DOHH2 (cell line): Measurements from ENCODE around the gene LAMC3.

Experiments
- H3F3A ChIP-seq: fragments of 200-600 bp; sonication (generic), shearing (Covaris generic); 2 replicates; pipeline ENCODE4 v1.6.0; 2016; ENCODE audit warnings: antibody characterized with exemption, mild to moderate bottlenecking; ENCODE audit not compliant: control insufficient read depth, insufficient read depth
- H3K27ac ChIP-seq: fragments of 200-600 bp; sonication (generic); 2 replicates; pipeline ENCODE4 v1.5.1; 2014; ENCODE audit warnings: low read depth, mild to moderate bottlenecking, low read length, moderate library complexity
- H3K27me3 ChIP-seq: fragments of 200-600 bp; sonication (generic); 2 replicates; pipeline ENCODE4 v1.6.1; 2014; ENCODE audit warnings: mild to moderate bottlenecking, low read length, mixed read lengths; ENCODE audit not compliant: control insufficient read depth
- H3K36me3 ChIP-seq: fragments of 200-600 bp; sonication (generic); 2 replicates; pipeline ENCODE4 v1.6.1; 2014; ENCODE audit warnings: mild to moderate bottlenecking, low read length, moderate library complexity, mixed read lengths; ENCODE audit not compliant: control insufficient read depth
- H3K4me1 ChIP-seq: fragments of 200-600 bp; sonication (generic); 2 replicates; pipeline ENCODE4 v1.6.1; 2014; ENCODE audit warnings: mild to moderate bottlenecking, low read length, mixed read lengths; ENCODE audit not compliant: control insufficient read depth
- H3K4me2 ChIP-seq: fragments of 200-600 bp; sonication (generic); 2 replicates; pipeline ENCODE4 v1.6.0; 2014; ENCODE audit warnings: mild to moderate bottlenecking, low read length, moderate library complexity
- H3K4me3 ChIP-seq: fragments of 200-600 bp; sonication (generic); 2 replicates; pipeline ENCODE4 v1.5.1; 2014; ENCODE audit warnings: mild to moderate bottlenecking, low read length, mixed read lengths
- H3K79me2 ChIP-seq: fragments of 200-600 bp; sonication (generic); 2 replicates; pipeline ENCODE4 v1.6.1; 2014; ENCODE audit warnings: mild to moderate bottlenecking, low read length, mixed read lengths; ENCODE audit not compliant: control insufficient read depth
- H3K9me2 ChIP-seq: fragments of 200-600 bp; sonication (generic); replicated peaks from 2 replicates; pipeline ENCODE4 v1.6.1; 2014; ENCODE audit warnings: mild to moderate bottlenecking, low read length, mixed read lengths; ENCODE audit not compliant: control insufficient read depth
- H3K9me3 ChIP-seq: fragments of 200-600 bp; sonication (generic); 2 replicates; pipeline ENCODE4 v1.6.1; 2014; ENCODE audit warnings: antibody characterized with exemption, low read length, mixed read lengths; ENCODE audit not compliant: control insufficient read depth, insufficient read depth
- H4K20me1 ChIP-seq: fragments of 200-600 bp; sonication (generic); 2 replicates; pipeline ENCODE4 v1.6.0; 2014; ENCODE audit warnings: low read depth, mild to moderate bottlenecking, antibody characterized with exemption, low read length, moderate library complexity; ENCODE audit not compliant: control insufficient read depth, insufficient read depth
- EZH2phosphoT487 ChIP-seq: fragments of 200-600 bp; sonication (generic); IDR thresholded peaks from 2 replicates; pipeline ENCODE4 v1.6.1; 2017; ENCODE audit warnings: borderline replicate concordance, mild to moderate bottlenecking, antibody characterized with exemption, low read length, moderate library complexity, mixed read lengths
- TF ChIP-seq, protein P1 (sequence below): fragments of 200-600 bp; sonication (generic); IDR thresholded peaks from one replicate; pipeline ENCODE4 v1.5.1; 2014; ENCODE audit warnings: antibody characterized with exemption, mild to moderate bottlenecking, low read depth, low read length; ENCODE audit not compliant: poor library complexity, severe bottlenecking

Gene LAMC3

DNA sequence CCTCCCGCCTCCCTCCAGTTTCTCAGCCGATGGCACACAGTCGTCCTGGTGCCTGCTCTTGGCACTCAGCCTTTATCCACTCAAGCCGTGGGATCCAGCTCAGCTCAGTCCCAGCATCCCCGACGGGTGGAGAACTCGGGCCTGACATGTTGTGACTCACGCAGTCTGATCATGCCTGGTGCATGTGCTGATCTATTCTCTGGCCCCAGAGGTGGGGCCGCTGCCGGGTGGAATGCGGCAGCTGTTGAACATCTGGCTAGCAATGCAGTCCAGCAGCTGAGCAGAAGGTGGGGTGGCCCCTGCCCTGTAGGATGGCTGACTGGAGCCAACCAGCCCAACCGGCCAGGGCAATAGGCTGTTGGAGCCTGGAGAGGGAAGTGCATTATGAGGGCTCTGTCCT is 85.6 kb downstream of the LAMC3 start:
- no peaks in the 10 kb centered on the region for H3F3A ChIP-seq
- H3K4me2 ChIP-seq, result no peak overlapping the region
- H3K9me3 ChIP-seq, result no peaks in the 10 kb centered on the region
- no peak overlapping the region for H3K4me3 ChIP-seq
- no peak overlapping the region for H3K27ac ChIP-seq
- H3K9me2 ChIP-seq, result no peaks in the 10 kb centered on the region
- H3K36me3 ChIP-seq, result no peaks in the 10 kb centered on the region
- H3K4me1 ChIP-seq, result no peaks in the 10 kb centered on the region
- peaks cover 31% of the 10 kb centered on the region for H3K27me3 ChIP-seq
- no peaks in the 10 kb centered on the region for H3K79me2 ChIP-seq
- TF ChIP-seq, protein P1, sequence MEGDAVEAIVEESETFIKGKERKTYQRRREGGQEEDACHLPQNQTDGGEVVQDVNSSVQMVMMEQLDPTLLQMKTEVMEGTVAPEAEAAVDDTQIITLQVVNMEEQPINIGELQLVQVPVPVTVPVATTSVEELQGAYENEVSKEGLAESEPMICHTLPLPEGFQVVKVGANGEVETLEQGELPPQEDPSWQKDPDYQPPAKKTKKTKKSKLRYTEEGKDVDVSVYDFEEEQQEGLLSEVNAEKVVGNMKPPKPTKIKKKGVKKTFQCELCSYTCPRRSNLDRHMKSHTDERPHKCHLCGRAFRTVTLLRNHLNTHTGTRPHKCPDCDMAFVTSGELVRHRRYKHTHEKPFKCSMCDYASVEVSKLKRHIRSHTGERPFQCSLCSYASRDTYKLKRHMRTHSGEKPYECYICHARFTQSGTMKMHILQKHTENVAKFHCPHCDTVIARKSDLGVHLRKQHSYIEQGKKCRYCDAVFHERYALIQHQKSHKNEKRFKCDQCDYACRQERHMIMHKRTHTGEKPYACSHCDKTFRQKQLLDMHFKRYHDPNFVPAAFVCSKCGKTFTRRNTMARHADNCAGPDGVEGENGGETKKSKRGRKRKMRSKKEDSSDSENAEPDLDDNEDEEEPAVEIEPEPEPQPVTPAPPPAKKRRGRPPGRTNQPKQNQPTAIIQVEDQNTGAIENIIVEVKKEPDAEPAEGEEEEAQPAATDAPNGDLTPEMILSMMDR, result no peak
- TF ChIP-seq EZH2phosphoT487, result no peak
- no peaks in the 10 kb centered on the region for H4K20me1 ChIP-seq

GRCh38 chr9:131095666-131096268 is 86.8 kb downstream of the LAMC3 start:
- Histone ChIP-seq H3F3A (no peaks in the 10 kb centered on the region), H3K27ac (no peak overlapping the region), H3K4me2 (no peak overlapping the region), H3K79me2 (no peaks in the 10 kb centered on the region), H3K27me3 (peaks cover 31% of the 10 kb centered on the region), H4K20me1 (no peaks in the 10 kb centered on the region), H3K9me2 (no peaks in the 10 kb centered on the region), H3K36me3 (no peaks in the 10 kb centered on the region), H3K4me3 (no peak overlapping the region), H3K4me1 (no peaks in the 10 kb centered on the region), H3K9me3 (no peaks in the 10 kb centered on the region)
- TF ChIP-seq, protein P1, result no peak
- TF ChIP-seq EZH2phosphoT487, result no peak; the same call in 1 of the 2 replicates

DNA sequence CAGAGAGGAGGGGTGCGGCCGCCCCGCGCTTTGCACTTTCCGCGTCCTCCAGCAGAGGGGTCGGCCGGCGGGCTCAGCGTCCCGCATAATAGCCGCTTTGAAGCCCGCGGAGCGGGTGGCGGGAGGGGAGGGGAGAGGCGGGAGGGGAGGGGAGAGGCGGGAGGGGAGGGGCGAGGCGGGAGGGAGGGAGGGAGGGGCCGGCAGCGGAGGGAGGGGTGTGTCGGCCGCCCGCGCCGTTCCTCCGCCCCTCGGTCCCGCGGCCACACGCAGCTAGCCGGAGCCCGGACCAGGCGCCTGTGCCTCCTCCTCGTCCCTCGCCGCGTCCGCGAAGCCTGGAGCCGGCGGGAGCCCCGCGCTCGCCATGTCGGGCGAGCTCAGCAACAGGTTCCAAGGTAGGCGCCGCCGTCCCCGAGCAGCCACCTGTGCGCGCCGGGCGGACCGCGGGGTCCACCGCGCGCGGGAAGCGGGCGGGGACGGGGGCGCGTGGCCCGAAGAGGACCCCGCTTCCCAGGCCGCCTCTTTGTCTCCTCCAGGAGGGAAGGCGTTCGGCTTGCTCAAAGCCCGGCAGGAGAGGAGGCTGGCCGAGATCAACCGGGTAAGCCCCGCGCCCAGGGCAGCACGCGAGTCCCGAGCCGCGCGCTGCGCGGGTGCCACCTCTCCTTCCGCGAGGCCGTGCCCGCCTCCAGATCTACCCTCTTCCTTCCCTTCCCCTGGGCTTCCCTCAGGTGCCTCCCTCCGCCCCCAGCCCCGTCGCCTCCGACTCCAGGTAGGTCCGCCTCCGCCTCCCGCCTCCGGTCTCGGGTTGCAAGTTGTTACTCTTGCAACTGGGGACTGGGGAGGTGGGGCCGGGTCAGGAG is 87.5 kb downstream of the LAMC3 start, which contains the start of gene AIF1L:
Gene AIF1L (plus strand): TSS at position 263 of the 857 bp plus-strand sequence. CDS start 99 bp downstream, at position 362.
- H3K27me3 ChIP-seq, result peaks cover 31% of the 10 kb centered on the region
- no peaks in the 10 kb centered on the region for H3K9me3 ChIP-seq
- no peaks in the 10 kb centered on the region for H3K79me2 ChIP-seq
- H3K4me2 ChIP-seq, result no peak within 1 kb of the TSS
- H3K9me2 ChIP-seq, result no peaks in the 10 kb centered on the region
- H3F3A ChIP-seq, result no peaks in the 10 kb centered on the region
- no peak for TF ChIP-seq EZH2phosphoT487
- TF ChIP-seq, protein P1, result no peak
- H3K4me3 ChIP-seq, result no peak within 1 kb of the TSS
- H3K27ac ChIP-seq, result no peak within 1 kb of the TSS
- no peaks in the 10 kb centered on the region for H3K4me1 ChIP-seq
- no peaks in the 10 kb centered on the region for H3K36me3 ChIP-seq
- H4K20me1 ChIP-seq, result no peaks in the 10 kb centered on the region
